Measurements from ENCODE around the gene PRKG2.

Gene PRKG2

GRCh38 chr4:81142744-81143143 lies 72.3 kb downstream of the PRKG2 start:
- H3K4me1 ChIP-seq (ENCODE audit: control insufficient read depth, insufficient read depth, low read length, poor library complexity, severe bottlenecking), result no peaks in the 10 kb centered on the region
- no peak overlapping the region for H3K4me3 ChIP-seq (ENCODE audit: insufficient read depth, low read depth, low read length, poor library complexity, severe bottlenecking)
- no peaks in the 10 kb centered on the region for H3K9me3 ChIP-seq (ENCODE audit: control insufficient read depth, low read length)
- H3K36me3 ChIP-seq (ENCODE audit: control insufficient read depth, insufficient read depth, low read length), result no peaks in the 10 kb centered on the region
- DNase-seq, result no peak
- H3K27me3 ChIP-seq (replicated peaks; ENCODE audit: control insufficient read depth, insufficient read depth, low read length, poor library complexity, severe bottlenecking), result no peaks in the 10 kb centered on the region
- H3K27ac ChIP-seq (ENCODE audit: insufficient read depth, low read length, poor library complexity, severe bottlenecking), result no peak overlapping the region

- no peak for DNase-seq
- no peaks in the 10 kb centered on the region for H3K9me3 ChIP-seq (ENCODE audit: control insufficient read depth, low read length)
- H3K4me1 ChIP-seq (ENCODE audit: control insufficient read depth, insufficient read depth, low read length, poor library complexity, severe bottlenecking), result no peaks in the 10 kb centered on the region
- H3K27me3 ChIP-seq (replicated peaks; ENCODE audit: control insufficient read depth, insufficient read depth, low read length, poor library complexity, severe bottlenecking), result peaks cover 3% of the 10 kb centered on the region
- H3K27ac ChIP-seq (ENCODE audit: insufficient read depth, low read length, poor library complexity, severe bottlenecking), result no peak overlapping the region
- no peak overlapping the region for H3K4me3 ChIP-seq (ENCODE audit: insufficient read depth, low read depth, low read length, poor library complexity, severe bottlenecking)
- no peaks in the 10 kb centered on the region for H3K36me3 ChIP-seq (ENCODE audit: control insufficient read depth, insufficient read depth, low read length)
Measured at GRCh38 chr4:81137894-81138293, 77.1 kb downstream of the PRKG2 start.

- no peaks in the 10 kb centered on the region for H3K36me3 ChIP-seq (ENCODE audit: control insufficient read depth, insufficient read depth, low read length)
- H3K9me3 ChIP-seq (ENCODE audit: control insufficient read depth, low read length), result no peaks in the 10 kb centered on the region
- peaks cover 3% of the 10 kb centered on the region for H3K27me3 ChIP-seq (replicated peaks; ENCODE audit: control insufficient read depth, insufficient read depth, low read length, poor library complexity, severe bottlenecking)
- DNase-seq, result no peak
- no peaks in the 10 kb centered on the region for H3K4me1 ChIP-seq (ENCODE audit: control insufficient read depth, insufficient read depth, low read length, poor library complexity, severe bottlenecking)
- H3K27ac ChIP-seq (ENCODE audit: insufficient read depth, low read length, poor library complexity, severe bottlenecking), result no peak overlapping the region
- no peak overlapping the region for H3K4me3 ChIP-seq (ENCODE audit: insufficient read depth, low read depth, low read length, poor library complexity, severe bottlenecking)
Measured at GRCh38 chr4:81137446-81137845, 77.6 kb downstream of the PRKG2 start.

- no peak overlapping the region for H3K27ac ChIP-seq (ENCODE audit: insufficient read depth, low read length, poor library complexity, severe bottlenecking)
- H3K4me1 ChIP-seq (ENCODE audit: control insufficient read depth, insufficient read depth, low read length, poor library complexity, severe bottlenecking), result no peaks in the 10 kb centered on the region
- no peaks in the 10 kb centered on the region for H3K36me3 ChIP-seq (ENCODE audit: control insufficient read depth, insufficient read depth, low read length)
- H3K9me3 ChIP-seq (ENCODE audit: control insufficient read depth, low read length), result no peaks in the 10 kb centered on the region
- H3K27me3 ChIP-seq (replicated peaks; ENCODE audit: control insufficient read depth, insufficient read depth, low read length, poor library complexity, severe bottlenecking), result peaks cover 3% of the 10 kb centered on the region
- DNase-seq, result no peak
- H3K4me3 ChIP-seq (ENCODE audit: insufficient read depth, low read depth, low read length, poor library complexity, severe bottlenecking), result no peak overlapping the region
Measured at GRCh38 chr4:81136161-81136905, 78.7 kb downstream of the PRKG2 start.

GRCh38 chr4:81135501-81135900 lies 79.5 kb downstream of the PRKG2 start:
- no peak for DNase-seq
- peaks cover 3% of the 10 kb centered on the region for H3K27me3 ChIP-seq (replicated peaks; ENCODE audit: control insufficient read depth, insufficient read depth, low read length, poor library complexity, severe bottlenecking)

GRCh38 chr4:81131563-81131962 lies 83.5 kb downstream of the PRKG2 start:
- Histone ChIP-seq H3K27me3 (replicated peaks; ENCODE audit: control insufficient read depth, insufficient read depth, low read length, poor library complexity, severe bottlenecking) (no peaks in the 10 kb centered on the region), H3K9me3 (ENCODE audit: control insufficient read depth, low read length) (no peaks in the 10 kb centered on the region), H3K4me3 (ENCODE audit: insufficient read depth, low read depth, low read length, poor library complexity, severe bottlenecking) (no peak overlapping the region), H3K36me3 (ENCODE audit: control insufficient read depth, insufficient read depth, low read length) (no peaks in the 10 kb centered on the region), H3K4me1 (ENCODE audit: control insufficient read depth, insufficient read depth, low read length, poor library complexity, severe bottlenecking) (no peaks in the 10 kb centered on the region), H3K27ac (ENCODE audit: insufficient read depth, low read length, poor library complexity, severe bottlenecking) (no peak overlapping the region)
- DNase-seq, result no peak

More at GRCh38 chr4:81135501-81135900, 79.5 kb downstream of the PRKG2 start:
- Histone ChIP-seq H3K36me3 (ENCODE audit: control insufficient read depth, insufficient read depth, low read length) (no peaks in the 10 kb centered on the region), H3K9me3 (ENCODE audit: control insufficient read depth, low read length) (no peaks in the 10 kb centered on the region), H3K4me3 (ENCODE audit: insufficient read depth, low read depth, low read length, poor library complexity, severe bottlenecking) (no peak overlapping the region), H3K27ac (ENCODE audit: insufficient read depth, low read length, poor library complexity, severe bottlenecking) (no peak overlapping the region), H3K4me1 (ENCODE audit: control insufficient read depth, insufficient read depth, low read length, poor library complexity, severe bottlenecking) (no peaks in the 10 kb centered on the region)

- Histone ChIP-seq H3K4me1 (ENCODE audit: control insufficient read depth, insufficient read depth, low read length, poor library complexity, severe bottlenecking) (no peaks in the 10 kb centered on the region), H3K36me3 (ENCODE audit: control insufficient read depth, insufficient read depth, low read length) (no peaks in the 10 kb centered on the region), H3K4me3 (ENCODE audit: insufficient read depth, low read depth, low read length, poor library complexity, severe bottlenecking) (no peak overlapping the region), H3K27ac (ENCODE audit: insufficient read depth, low read length, poor library complexity, severe bottlenecking) (no peak overlapping the region), H3K9me3 (ENCODE audit: control insufficient read depth, low read length) (no peaks in the 10 kb centered on the region), H3K27me3 (replicated peaks; ENCODE audit: control insufficient read depth, insufficient read depth, low read length, poor library complexity, severe bottlenecking) (no peaks in the 10 kb centered on the region)
- no peak for DNase-seq
Measured at GRCh38 chr4:81131066-81131465, 84.0 kb downstream of the PRKG2 start.

- H3K27ac ChIP-seq (ENCODE audit: insufficient read depth, low read length, poor library complexity, severe bottlenecking), result no peak overlapping the region
- no peaks in the 10 kb centered on the region for H3K9me3 ChIP-seq (ENCODE audit: control insufficient read depth, low read length)
- no peaks in the 10 kb centered on the region for H3K4me1 ChIP-seq (ENCODE audit: control insufficient read depth, insufficient read depth, low read length, poor library complexity, severe bottlenecking)
- H3K36me3 ChIP-seq (ENCODE audit: control insufficient read depth, insufficient read depth, low read length), result no peaks in the 10 kb centered on the region
- no peaks in the 10 kb centered on the region for H3K27me3 ChIP-seq (replicated peaks; ENCODE audit: control insufficient read depth, insufficient read depth, low read length, poor library complexity, severe bottlenecking)
- DNase-seq, result no peak
- H3K4me3 ChIP-seq (ENCODE audit: insufficient read depth, low read depth, low read length, poor library complexity, severe bottlenecking), result no peak overlapping the region
Measured at GRCh38 chr4:81130569-81130968, 84.5 kb downstream of the PRKG2 start.

- no peak for DNase-seq
- no peaks in the 10 kb centered on the region for H3K27me3 ChIP-seq (replicated peaks; ENCODE audit: control insufficient read depth, insufficient read depth, low read length, poor library complexity, severe bottlenecking)
- H3K4me3 ChIP-seq (ENCODE audit: insufficient read depth, low read depth, low read length, poor library complexity, severe bottlenecking), result no peak overlapping the region
- no peak overlapping the region for H3K27ac ChIP-seq (ENCODE audit: insufficient read depth, low read length, poor library complexity, severe bottlenecking)
- H3K9me3 ChIP-seq (ENCODE audit: control insufficient read depth, low read length), result no peaks in the 10 kb centered on the region
- no peaks in the 10 kb centered on the region for H3K4me1 ChIP-seq (ENCODE audit: control insufficient read depth, insufficient read depth, low read length, poor library complexity, severe bottlenecking)
- H3K36me3 ChIP-seq (ENCODE audit: control insufficient read depth, insufficient read depth, low read length), result no peaks in the 10 kb centered on the region
Measured at GRCh38 chr4:81120055-81120454, 95.0 kb downstream of the PRKG2 start.

- Histone ChIP-seq H3K27me3 (replicated peaks; ENCODE audit: control insufficient read depth, insufficient read depth, low read length, poor library complexity, severe bottlenecking) (no peaks in the 10 kb centered on the region), H3K4me3 (ENCODE audit: insufficient read depth, low read depth, low read length, poor library complexity, severe bottlenecking) (no peak overlapping the region), H3K27ac (ENCODE audit: insufficient read depth, low read length, poor library complexity, severe bottlenecking) (no peak overlapping the region), H3K4me1 (ENCODE audit: control insufficient read depth, insufficient read depth, low read length, poor library complexity, severe bottlenecking) (no peaks in the 10 kb centered on the region), H3K36me3 (ENCODE audit: control insufficient read depth, insufficient read depth, low read length) (no peaks in the 10 kb centered on the region), H3K9me3 (ENCODE audit: control insufficient read depth, low read length) (no peaks in the 10 kb centered on the region)
- no peak for DNase-seq
Measured at GRCh38 chr4:81118086-81118485, 96.9 kb downstream of the PRKG2 start.

Data from effector memory CD4-positive, alpha-beta T cell (primary cell).